Stimulated activated CD4-positive, alpha-beta T cell treated with anti-CD3 and anti-CD28 coated beads, Interleukin-4, amount 100 ng/mL, for 1 hour (primary cell): ENCODE data around the gene PDZD7.
"Not testable (repeated sequence)": the region's sequence is repeated elsewhere in the genome, so short reads cannot be mapped to it uniquely, and the experiment has no call there.

Source experiments
- DNase-seq: peaks from one replicate; pipeline ENCODE4 v3.0.0-alpha.2; 2020

Gene PDZD7

DNA sequence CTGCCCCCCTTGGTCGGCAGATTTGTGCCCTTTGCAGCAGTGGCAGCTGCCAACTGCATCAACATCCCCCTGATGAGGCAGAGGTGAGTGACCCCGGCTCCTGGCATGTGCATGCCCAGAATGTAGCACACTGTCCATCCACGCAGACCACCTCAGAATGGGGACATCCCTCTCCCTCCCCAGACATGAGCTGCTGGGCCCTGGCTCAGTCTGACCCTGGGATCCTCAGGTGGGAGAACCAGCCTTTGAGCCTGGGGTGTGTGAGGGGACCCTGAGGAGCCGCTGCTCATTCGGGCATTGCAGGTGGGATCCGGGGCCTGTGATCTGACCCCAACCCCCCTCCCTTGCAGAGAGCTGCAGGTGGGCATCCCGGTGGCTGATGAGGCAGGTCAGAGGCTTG, 5.8 kb upstream of the PDZD7 start:
- DNase-seq, result no peak

DNA sequence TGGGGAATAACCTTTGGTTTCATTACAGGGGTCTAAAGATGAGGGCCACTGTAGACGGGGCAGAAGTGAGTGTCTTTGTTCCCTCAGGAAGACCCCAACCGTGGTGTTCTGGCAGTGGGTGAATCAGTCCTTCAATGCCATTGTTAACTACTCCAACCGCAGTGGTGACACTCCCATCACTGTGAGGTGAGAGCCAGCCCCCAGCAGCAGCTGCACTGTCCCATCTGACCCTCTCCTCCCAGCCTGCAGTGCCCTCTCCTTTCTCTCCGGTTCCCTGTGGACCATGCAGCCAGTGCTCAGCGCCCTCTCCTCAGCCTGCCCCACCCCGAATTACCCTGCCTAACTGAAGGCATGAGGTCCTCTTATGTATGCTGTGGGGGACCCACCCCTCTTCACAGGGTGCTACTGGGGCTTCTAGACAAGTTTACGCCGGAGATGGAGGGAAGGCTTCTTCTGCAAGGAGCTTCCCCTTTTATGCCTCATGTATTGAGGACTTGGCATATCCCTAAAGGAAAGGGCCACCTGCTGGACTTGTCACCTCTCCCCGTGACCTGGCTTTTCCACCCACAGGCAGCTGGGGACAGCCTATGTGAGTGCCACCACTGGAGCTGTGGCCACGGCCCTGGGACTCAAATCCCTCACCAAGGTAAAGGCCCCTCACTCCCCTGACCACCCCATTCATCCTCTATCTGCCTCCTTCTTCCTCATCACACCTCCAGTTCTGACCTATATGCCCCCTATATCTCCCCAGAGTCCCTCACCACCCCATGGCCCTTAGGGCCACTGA, 5.2 kb upstream of the PDZD7 start:
- no peak for DNase-seq

GRCh38 chr10:101035314-101035713, 4.4 kb upstream of the PDZD7 start:
- no peak for DNase-seq

DNA sequence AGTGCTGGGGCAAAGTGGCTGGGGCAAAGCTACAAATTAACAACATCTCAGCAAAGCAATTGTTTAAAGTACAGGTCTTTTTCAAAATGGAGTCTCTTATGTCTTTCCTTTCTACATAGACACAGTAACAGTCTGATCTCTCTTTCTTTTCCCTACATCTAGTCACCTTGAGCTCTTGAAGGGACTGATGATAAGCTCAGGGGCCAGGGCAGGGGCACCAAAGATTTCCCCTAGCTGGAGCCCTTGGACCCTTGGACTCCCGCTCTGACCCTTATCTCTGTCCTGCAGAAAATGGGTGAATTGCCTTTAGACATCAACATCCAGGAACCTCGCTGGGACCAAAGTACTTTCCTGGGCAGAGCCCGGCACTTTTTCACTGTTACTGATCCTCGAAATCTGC, 3.5 kb upstream of the PDZD7 start:
- not testable (repeated sequence) for DNase-seq

GRCh38 chr10:101033276-101033675, 2.3 kb upstream of the PDZD7 start:
- DNase-seq, result no peak

DNA sequence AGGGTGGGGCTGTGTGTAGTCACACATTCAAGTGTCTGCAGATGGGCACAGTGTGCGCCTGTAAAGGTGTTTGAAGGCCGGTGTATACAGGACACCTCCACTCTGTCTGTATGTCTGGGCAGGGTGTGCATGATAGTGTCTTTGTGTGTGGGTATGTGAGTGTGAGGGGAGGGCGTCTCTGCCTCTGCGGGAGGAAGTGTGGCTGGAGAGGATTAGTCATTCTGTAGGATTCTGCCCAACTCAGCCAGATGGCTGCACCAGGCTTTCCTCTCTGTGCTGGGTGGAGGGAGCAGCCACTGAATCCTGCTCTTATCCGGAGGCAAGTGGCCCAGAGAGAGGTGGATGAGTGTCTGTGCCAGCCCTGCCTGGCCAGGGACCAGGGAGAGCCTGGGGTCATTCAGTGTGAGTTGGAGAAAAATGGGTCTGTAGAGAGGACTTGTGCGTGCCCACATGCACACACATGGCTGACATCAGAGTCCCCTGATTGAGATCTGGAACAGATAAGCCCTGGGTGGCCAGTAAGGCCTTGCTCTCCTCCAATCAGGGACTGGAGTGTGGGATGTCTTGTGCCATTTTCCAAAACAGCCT, 1.8 kb upstream of the PDZD7 start:
- peak; percentile 38 for DNase-seq

- peak; percentile 74 for DNase-seq
Measured at GRCh38 chr10:101031796-101032636, 1.1 kb upstream of the PDZD7 start.

DNA sequence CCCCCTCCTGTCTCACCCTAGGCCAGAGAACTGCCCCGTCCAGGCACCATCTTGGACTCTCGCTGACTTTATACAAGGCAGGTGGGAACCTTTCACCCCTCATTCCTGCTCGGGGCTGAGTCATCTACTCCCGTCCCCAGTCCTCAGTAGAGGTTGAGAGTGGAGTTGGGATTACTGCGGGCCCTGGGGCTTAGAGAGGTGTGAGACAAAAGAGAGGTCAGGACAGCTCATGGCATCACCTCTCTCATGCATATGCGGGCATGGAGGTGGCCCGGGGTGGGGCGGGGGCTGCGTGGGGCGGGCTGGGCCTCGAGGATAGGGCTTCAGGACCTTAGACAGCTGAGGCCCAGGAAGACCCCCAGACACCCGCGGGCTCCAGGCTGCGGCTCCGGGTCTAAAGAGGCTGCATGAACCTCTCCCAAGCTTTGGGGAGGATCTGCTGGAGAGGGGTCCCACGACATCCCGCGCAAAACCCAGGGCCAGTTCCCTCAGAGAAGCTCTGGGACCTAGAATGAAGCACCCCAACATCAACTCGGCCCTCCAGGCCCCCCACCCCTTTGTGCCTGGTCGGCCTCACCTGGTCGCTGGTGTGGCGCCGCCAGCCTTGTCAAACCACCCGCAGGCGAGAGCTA, 317 bp downstream of the PDZD7 start:
- DNase-seq, result no peak

DNA sequence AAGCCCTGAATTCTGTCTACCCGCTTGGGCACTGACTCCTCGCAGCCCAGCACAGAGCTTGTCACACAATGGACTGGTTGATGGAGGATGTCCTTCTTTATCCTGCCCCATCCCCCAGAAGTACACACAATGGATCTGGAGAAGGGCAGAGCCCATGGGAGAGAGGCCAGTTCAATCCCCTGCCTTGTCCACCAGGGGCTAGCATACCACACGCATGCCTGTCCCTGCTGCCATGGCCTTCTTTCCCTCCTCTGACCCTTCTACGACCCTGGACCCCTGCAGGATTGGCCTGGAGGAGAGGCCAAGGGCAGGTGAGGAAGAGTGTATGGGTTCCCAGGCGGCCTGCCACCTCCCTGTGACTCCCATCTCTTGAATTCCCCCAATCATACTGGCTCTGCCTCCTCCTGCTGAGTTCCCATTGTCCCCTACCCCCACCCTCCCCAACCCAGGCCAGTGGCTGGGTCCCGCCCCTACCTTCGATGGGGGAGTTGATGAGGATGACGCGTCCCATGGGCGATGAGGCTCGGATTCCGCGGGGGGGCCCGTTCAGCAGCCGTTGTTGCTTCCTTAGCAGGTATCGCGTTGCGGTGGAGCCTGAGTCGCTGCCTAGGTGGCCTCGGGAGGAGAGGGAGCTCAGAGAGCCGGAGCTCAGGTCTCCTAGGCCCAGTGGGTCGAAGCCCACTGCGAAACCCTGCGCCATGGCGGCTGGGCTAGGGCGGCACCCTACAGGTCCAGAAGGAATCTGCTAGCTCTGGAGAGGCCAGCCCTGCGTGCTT, 1.2 kb downstream of the PDZD7 start:
- DNase-seq, result no peak

- DNase-seq, result no peak
Measured at GRCh38 chr10:101028446-101029337, 2.2 kb downstream of the PDZD7 start.

DNA sequence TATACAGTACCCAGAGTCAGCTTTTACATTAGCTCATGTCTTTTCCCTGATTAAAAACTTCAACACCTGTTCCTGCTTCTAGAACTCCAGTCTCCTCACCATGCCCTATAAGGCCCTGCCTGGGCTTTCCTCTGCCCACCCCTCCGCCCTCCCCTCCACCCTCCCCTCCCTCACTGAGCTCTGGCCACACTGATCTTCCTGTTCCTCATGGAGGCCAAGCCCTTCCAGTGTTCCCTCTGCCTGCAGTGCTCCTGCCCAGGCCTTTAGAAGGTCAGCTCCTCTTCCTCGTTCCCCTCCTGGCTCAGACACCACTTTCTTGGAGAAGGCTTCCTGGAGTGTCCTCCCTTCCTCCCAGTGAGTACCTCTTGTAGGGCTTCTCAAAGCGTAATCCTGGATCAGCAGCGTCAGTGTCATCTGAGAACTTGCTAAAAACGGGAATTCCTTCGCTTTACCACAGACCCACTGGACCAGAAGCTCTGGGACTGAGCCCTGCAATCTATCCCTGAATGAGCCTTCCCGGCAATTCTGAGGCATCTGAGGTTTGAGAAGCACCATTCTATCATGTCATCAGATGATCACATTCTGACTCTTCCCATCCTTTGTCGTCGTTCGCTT, 3.7 kb downstream of the PDZD7 start:
- no peak for DNase-seq

- DNase-seq, result no peak
Measured at GRCh38 chr10:101022967-101023705, 7.8 kb downstream of the PDZD7 start.

GRCh38 chr10:101021692-101022251, 9.2 kb downstream of the PDZD7 start:
- no peak for DNase-seq

- DNase-seq, result no peak
Measured at GRCh38 chr10:101021239-101021638, 9.7 kb downstream of the PDZD7 start.

- DNase-seq, result no peak
Measured at GRCh38 chr10:101020427-101021075, 10.4 kb downstream of the PDZD7 start.

GRCh38 chr10:101019440-101019703, 11.6 kb downstream of the PDZD7 start:
- no peak for DNase-seq

DNA sequence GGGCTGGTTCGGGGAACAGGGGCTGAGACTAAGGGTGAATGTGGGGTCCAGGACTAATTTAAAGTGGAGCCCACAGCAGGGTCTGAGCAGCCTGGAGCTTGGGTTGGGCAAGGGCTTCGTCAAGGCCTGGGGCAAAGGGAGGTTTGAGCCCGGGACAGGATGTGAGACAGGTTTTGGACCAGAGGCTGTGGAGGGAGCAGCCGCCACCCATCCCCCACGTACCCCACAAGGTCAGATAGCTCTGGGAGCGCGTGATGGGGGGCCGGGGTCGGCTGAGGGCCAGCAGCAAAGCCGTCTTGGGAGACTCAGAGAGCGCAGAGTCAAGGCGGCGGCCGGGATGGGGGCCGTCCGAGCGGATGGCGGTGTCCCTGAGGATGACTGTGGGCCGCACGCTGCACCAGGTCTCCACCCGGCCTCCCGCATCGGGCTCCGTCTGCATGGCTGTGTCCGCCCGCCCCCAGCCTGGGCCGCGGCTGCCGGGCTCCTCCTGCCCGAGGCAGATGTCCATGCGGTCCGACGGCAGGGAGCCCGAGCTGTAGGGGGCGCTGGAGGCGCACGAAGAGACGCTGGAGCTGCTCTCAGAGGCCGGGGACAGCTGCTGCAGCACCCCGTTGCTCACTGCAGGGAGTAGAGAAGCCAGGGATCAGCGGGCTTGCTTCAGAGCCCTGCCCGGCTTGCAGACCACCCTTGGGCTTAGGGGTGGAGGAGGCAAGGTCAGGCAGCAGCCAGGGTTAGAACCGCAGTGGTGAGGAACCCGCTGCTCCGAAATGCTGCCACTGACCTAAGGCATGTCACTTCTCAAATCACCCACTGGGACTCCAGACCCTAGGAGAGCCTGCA, 12.1 kb downstream of the PDZD7 start:
- peak; percentile 77 for DNase-seq

GRCh38 chr10:101018118-101018599, 12.8 kb downstream of the PDZD7 start:
- no peak for DNase-seq
